Thoracic aorta (tissue), 2 donors: ENCODE data around the gene COX7A2L. TPM values are rescaled to one million over a fixed set of nuclear protein-coding genes. Genes with fewer than 3 reads are reported as not detected.

Source experiments
- ATAC-seq: fragments of 150-250 bp; one replicate; pipeline ENCODE4 v1.8.0; 2017; ENCODE audit warnings: low read depth; ENCODE audit not compliant: insufficient number of reproducible peaks, low FRiP score
- DNase-seq: peaks from one replicate; pipeline ENCODE4 v3.0.0-alpha.2; 2020; ENCODE audit warnings: low spot score
- H3K27ac ChIP-seq, 2 donors: fragments of 200-600 bp; sonication (generic); 1 replicate in 1 of 2; 2 replicates in 1 of 2; pipeline ENCODE4 v1.5.1; 2016; ENCODE audit warnings: mild to moderate bottlenecking in 2 of 2, moderate library complexity in 2 of 2
- H3K27me3 ChIP-seq: fragments of 200-600 bp; sonication (generic); replicated peaks from 2 replicates; pipeline ENCODE4 v1.6.0; 2016; ENCODE audit warnings: mild to moderate bottlenecking; ENCODE audit not compliant: insufficient read depth
- H3K36me3 ChIP-seq: fragments of 200-600 bp; sonication (generic); one replicate; pipeline ENCODE4 v1.5.1; 2016
- H3K4me1 ChIP-seq, 2 donors: fragments of 200-600 bp; sonication (generic); 1 replicate in 1 of 2; 2 replicates in 1 of 2; pipeline versions ENCODE4 v1.5.1 to v1.6.0; 2016; ENCODE audit warnings: low read depth in 2 of 2, mild to moderate bottlenecking in 1 of 2; ENCODE audit not compliant: control insufficient read depth in 1 of 2
- H3K4me3 ChIP-seq: fragments of 200-600 bp; sonication (generic); 2 replicates; pipeline ENCODE4 v1.5.1; 2016; ENCODE audit warnings: mild to moderate bottlenecking
- H3K9me3 ChIP-seq: fragments of 200-600 bp; sonication (generic); 2 replicates; pipeline ENCODE4 v1.5.1; 2016
- CTCF ChIP-seq: fragments of 200-600 bp; sonication (generic); IDR thresholded peaks from one replicate; pipeline ENCODE4 v1.5.1; 2019; ENCODE audit warnings: antibody characterized with exemption
- total RNA-seq, 2 donors: library from RNA; depleted of rRNA; stranded (reverse); fragments of >200 nt; gene quantifications; one replicate each; pipeline versions ENCODE4 v1.1.0 to v1.2.3, GENCODE V29; 2016

The COX7A2L gene
- total RNA-seq, 2 donors from 2014 or later: 107 to 114 TPM

GRCh38 chr2:42321452-42322064 lies 39.5 kb downstream of the COX7A2L start:
- DNase-seq: no peak
- ATAC-seq: no peak
- Histone ChIP-seq H3K9me3 (no peaks in the 10 kb centered on the region), H3K36me3 (peaks cover 6% of the 10 kb centered on the region), H3K4me1 (no peaks in the 10 kb centered on the region), H3K27me3 (no peaks in the 10 kb centered on the region), H3K27ac (no peak overlapping the region), H3K4me3 (no peak overlapping the region)
- TF ChIP-seq CTCF: no peak

- TF ChIP-seq CTCF: no peak
- Histone ChIP-seq H3K27ac (no peak overlapping the region), H3K4me3 (no peak overlapping the region)
Measured at GRCh38 chr2:42319265-42319664, 41.8 kb downstream of the COX7A2L start.

GRCh38 chr2:42317945-42318344 lies 43.1 kb downstream of the COX7A2L start:
- no peak overlapping the region for H3K27ac ChIP-seq
- no peaks in the 10 kb centered on the region for H3K4me1 ChIP-seq
- no peak for ATAC-seq
- no peaks in the 10 kb centered on the region for H3K27me3 ChIP-seq
- no peaks in the 10 kb centered on the region for H3K9me3 ChIP-seq
- H3K4me3 ChIP-seq: no peak overlapping the region
- peaks cover 9% of the 10 kb centered on the region for H3K36me3 ChIP-seq
- TF ChIP-seq CTCF: no peak
- no peak for DNase-seq

More at GRCh38 chr2:42319265-42319664, 41.8 kb downstream of the COX7A2L start:
- ATAC-seq: no peak
- Histone ChIP-seq H3K4me1 (no peaks in the 10 kb centered on the region), H3K9me3 (no peaks in the 10 kb centered on the region), H3K36me3 (peaks cover 9% of the 10 kb centered on the region), H3K27me3 (no peaks in the 10 kb centered on the region)
- DNase-seq: no peak

- no peak for DNase-seq
- Histone ChIP-seq H3K4me3 (no peak overlapping the region), H3K36me3 (peaks cover 9% of the 10 kb centered on the region)
Measured at GRCh38 chr2:42317486-42317885, 43.5 kb downstream of the COX7A2L start.

GRCh38 chr2:42316910-42317309 lies 44.1 kb downstream of the COX7A2L start:
- no peaks in the 10 kb centered on the region for H3K9me3 ChIP-seq
- H3K36me3 ChIP-seq: peaks cover 9% of the 10 kb centered on the region
- DNase-seq (no peak), ATAC-seq (no peak)
- H3K4me3 ChIP-seq: no peak overlapping the region
- H3K4me1 ChIP-seq: no peaks in the 10 kb centered on the region
- no peak overlapping the region for H3K27ac ChIP-seq
- TF ChIP-seq CTCF: no peak
- no peaks in the 10 kb centered on the region for H3K27me3 ChIP-seq

More at GRCh38 chr2:42317486-42317885, 43.5 kb downstream of the COX7A2L start:
- no peaks in the 10 kb centered on the region for H3K27me3 ChIP-seq
- no peak for TF ChIP-seq CTCF
- no peak for ATAC-seq
- H3K9me3 ChIP-seq: no peaks in the 10 kb centered on the region
- H3K4me1 ChIP-seq: no peaks in the 10 kb centered on the region
- H3K27ac ChIP-seq: no peak overlapping the region
